Loucy (cell line): ENCODE measurements around the gene NR2F1-AS1.

ENCODE experiments used
- H2AFZ ChIP-seq: fragments of 200-600 bp; sonication (generic); 2 replicates; pipeline ENCODE4 v1.6.0; 2016; ENCODE audit warnings: antibody characterized with exemption, mild to moderate bottlenecking, low read length, moderate library complexity
- H3F3A ChIP-seq: fragments of 200-600 bp; 2 replicates; pipeline ENCODE4 v1.6.0; 2016; ENCODE audit warnings: antibody characterized with exemption, low read depth, mild to moderate bottlenecking
- H3K27me3 ChIP-seq: fragments of 200-600 bp; sonication (generic); 2 replicates; pipeline ENCODE4 v1.6.1; 2014; ENCODE audit warnings: low read length, mild to moderate bottlenecking; ENCODE audit not compliant: insufficient read depth, poor library complexity, severe bottlenecking
- H3K36me3 ChIP-seq: fragments of 200-600 bp; sonication (generic); 2 replicates; pipeline ENCODE4 v1.6.1; 2016; ENCODE audit warnings: low read length; ENCODE audit not compliant: insufficient read depth
- H3K4me1 ChIP-seq: fragments of 200-600 bp; sonication (generic); 2 replicates; pipeline ENCODE4 v1.5.1; 2014; ENCODE audit warnings: low read length, mild to moderate bottlenecking; ENCODE audit not compliant: insufficient read depth, poor library complexity, severe bottlenecking
- H3K4me2 ChIP-seq: fragments of 200-600 bp; sonication (generic); 2 replicates; pipeline ENCODE4 v1.6.0; 2014; ENCODE audit warnings: antibody characterized with exemption, low read length, low read depth, mild to moderate bottlenecking; ENCODE audit not compliant: poor library complexity, severe bottlenecking
- H3K4me3 ChIP-seq: fragments of 200-600 bp; sonication (generic); 2 replicates; pipeline ENCODE4 v1.5.1; 2014; ENCODE audit warnings: low read length, mild to moderate bottlenecking, mixed read lengths; ENCODE audit not compliant: poor library complexity, severe bottlenecking
- H3K79me2 ChIP-seq: fragments of 200-600 bp; sonication (generic); 2 replicates; pipeline ENCODE4 v1.6.1; 2014; ENCODE audit warnings: low read length; ENCODE audit not compliant: insufficient read depth
- H3K9ac ChIP-seq: fragments of 200-600 bp; sonication (generic); 2 replicates; pipeline ENCODE4 v1.6.0; 2014; ENCODE audit warnings: mild to moderate bottlenecking, low read depth, low read length, moderate library complexity; ENCODE audit not compliant: poor library complexity, severe bottlenecking
- H3K9me2 ChIP-seq: fragments of 200-600 bp; sonication (generic); replicated peaks from 2 replicates; pipeline ENCODE4 v1.6.1; 2016; ENCODE audit warnings: low read depth, low read length, mixed read lengths
- H3K9me3 ChIP-seq: fragments of 200-600 bp; sonication (generic); 2 replicates; pipeline ENCODE4 v1.6.1; 2014; ENCODE audit warnings: mild to moderate bottlenecking, antibody characterized with exemption, low read length, low read depth; ENCODE audit not compliant: insufficient read depth
- H4K20me1 ChIP-seq: fragments of 200-600 bp; sonication (generic); 2 replicates; pipeline ENCODE4 v1.6.0; 2014; ENCODE audit warnings: antibody characterized with exemption, low read length, mild to moderate bottlenecking; ENCODE audit not compliant: insufficient read depth, poor library complexity, severe bottlenecking
- EZH2phosphoT487 ChIP-seq: fragments of 200-600 bp; IDR thresholded peaks from 2 replicates; pipeline ENCODE4 v1.6.1; 2018; ENCODE audit warnings: antibody characterized with exemption, mild to moderate bottlenecking, moderate library complexity, borderline replicate concordance
- TF ChIP-seq, protein P1 (sequence below): fragments of 200-600 bp; sonication (generic); conservative IDR thresholded peaks from 2 replicates; pipeline ENCODE4 v1.5.1; 2014; ENCODE audit warnings: mild to moderate bottlenecking, antibody characterized with exemption, low read length

The NR2F1-AS1 gene

GRCh38 chr5:93589829-93590215, 8.8 kb upstream of the NR2F1-AS1 start:
- H3K4me3 ChIP-seq = no peak overlapping the region

DNA sequence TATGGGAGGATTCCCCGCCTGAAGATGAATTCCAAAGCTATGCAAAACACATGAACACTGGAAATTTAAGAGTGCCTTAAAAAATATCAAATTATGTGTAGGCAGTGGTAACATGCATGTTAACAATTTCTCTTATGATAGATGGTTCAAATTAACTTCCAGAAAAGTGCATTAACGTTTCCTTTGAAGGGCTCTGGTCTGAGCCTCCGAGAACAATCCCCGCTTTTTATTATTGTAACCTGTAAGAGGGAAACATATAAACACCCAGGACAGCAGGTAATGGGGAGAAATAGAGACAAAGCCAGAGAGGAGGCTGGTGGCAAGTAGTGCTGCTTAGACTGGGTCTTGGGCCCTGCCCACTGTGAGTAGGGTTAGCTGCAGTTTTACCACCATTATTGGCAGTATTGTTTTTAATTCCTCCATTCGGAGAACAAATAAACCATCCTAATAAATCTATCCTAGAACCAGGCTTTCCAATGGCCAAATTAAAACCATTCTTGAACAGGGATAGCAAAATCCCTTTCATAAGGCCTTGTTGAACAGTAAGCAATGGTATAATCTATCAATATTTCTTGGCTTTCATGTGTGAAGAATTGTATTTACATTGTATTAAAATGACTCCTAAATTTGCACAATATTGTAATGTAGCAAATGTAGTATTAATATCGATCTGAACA, 8.3 kb upstream of the NR2F1-AS1 start:
- Histone ChIP-seq H2AFZ (no peak overlapping the region), H3K36me3 (no peaks in the 10 kb centered on the region), H3K9me2 (no peaks in the 10 kb centered on the region), H4K20me1 (no peaks in the 10 kb centered on the region), H3K4me2 (no peak overlapping the region), H3K9me3 (no peaks in the 10 kb centered on the region), H3K79me2 (no peaks in the 10 kb centered on the region), H3K9ac (no peak overlapping the region), H3F3A (no peaks in the 10 kb centered on the region), H3K4me1 (no peaks in the 10 kb centered on the region), H3K4me3 (no peak overlapping the region), H3K27me3 (no peaks in the 10 kb centered on the region)
- TF ChIP-seq, protein P1, sequence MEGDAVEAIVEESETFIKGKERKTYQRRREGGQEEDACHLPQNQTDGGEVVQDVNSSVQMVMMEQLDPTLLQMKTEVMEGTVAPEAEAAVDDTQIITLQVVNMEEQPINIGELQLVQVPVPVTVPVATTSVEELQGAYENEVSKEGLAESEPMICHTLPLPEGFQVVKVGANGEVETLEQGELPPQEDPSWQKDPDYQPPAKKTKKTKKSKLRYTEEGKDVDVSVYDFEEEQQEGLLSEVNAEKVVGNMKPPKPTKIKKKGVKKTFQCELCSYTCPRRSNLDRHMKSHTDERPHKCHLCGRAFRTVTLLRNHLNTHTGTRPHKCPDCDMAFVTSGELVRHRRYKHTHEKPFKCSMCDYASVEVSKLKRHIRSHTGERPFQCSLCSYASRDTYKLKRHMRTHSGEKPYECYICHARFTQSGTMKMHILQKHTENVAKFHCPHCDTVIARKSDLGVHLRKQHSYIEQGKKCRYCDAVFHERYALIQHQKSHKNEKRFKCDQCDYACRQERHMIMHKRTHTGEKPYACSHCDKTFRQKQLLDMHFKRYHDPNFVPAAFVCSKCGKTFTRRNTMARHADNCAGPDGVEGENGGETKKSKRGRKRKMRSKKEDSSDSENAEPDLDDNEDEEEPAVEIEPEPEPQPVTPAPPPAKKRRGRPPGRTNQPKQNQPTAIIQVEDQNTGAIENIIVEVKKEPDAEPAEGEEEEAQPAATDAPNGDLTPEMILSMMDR = no peak

More at GRCh38 chr5:93589829-93590215, 8.8 kb upstream of the NR2F1-AS1 start:
- Histone ChIP-seq H3K9me3 (no peaks in the 10 kb centered on the region), H3F3A (no peaks in the 10 kb centered on the region), H3K4me1 (no peaks in the 10 kb centered on the region), H3K4me2 (no peak overlapping the region), H3K36me3 (no peaks in the 10 kb centered on the region), H3K27me3 (no peaks in the 10 kb centered on the region), H2AFZ (no peak overlapping the region), H3K79me2 (no peaks in the 10 kb centered on the region), H3K9ac (no peak overlapping the region), H3K9me2 (no peaks in the 10 kb centered on the region), H4K20me1 (no peaks in the 10 kb centered on the region)
- TF ChIP-seq EZH2phosphoT487 = no peak
- TF ChIP-seq, protein P1 = no peak

- H3K79me2 ChIP-seq = no peaks in the 10 kb centered on the region
- H3K4me3 ChIP-seq = no peak overlapping the region
- H4K20me1 ChIP-seq = no peaks in the 10 kb centered on the region
- H3K9ac ChIP-seq = no peak overlapping the region
- no peaks in the 10 kb centered on the region for H3K9me2 ChIP-seq
- H3K9me3 ChIP-seq = no peaks in the 10 kb centered on the region
- no peaks in the 10 kb centered on the region for H3K4me1 ChIP-seq
- H3F3A ChIP-seq = no peaks in the 10 kb centered on the region
- TF ChIP-seq EZH2phosphoT487 = no peak
- TF ChIP-seq, protein P1 = no peak
- H3K27me3 ChIP-seq = no peaks in the 10 kb centered on the region
- H3K36me3 ChIP-seq = no peaks in the 10 kb centered on the region
- H3K4me2 ChIP-seq = no peak overlapping the region
- H2AFZ ChIP-seq = no peak overlapping the region
These were observed 7.5 kb upstream of the NR2F1-AS1 start for GRCh38 chr5:93588352-93589151.
